ENCODE results near the gene GRB7. TPM values are rescaled to one million over a fixed set of nuclear protein-coding genes. Genes with fewer than 3 reads are reported as not detected.

GRB7 gene
- total RNA-seq, 1 donor from 2014 or later: 25.0 TPM

Small RNA genes lying within 50 kb of the gene (microRNA-seq; reads per million reads assigned to microRNA genes)
- gene MIR4728 (ENCODE audit: borderline microRNAs expressed): 0.66 reads per million

Other genes starting within 250 kb of the GRB7 start
- gene NEUROD2, start 130.0 kb upstream of the GRB7 start, total RNA-seq: not detected
- gene PPP1R1B, start 111.0 kb upstream of the GRB7 start, total RNA-seq: 25.1 TPM
- gene STARD3, start 100.8 kb upstream of the GRB7 start, total RNA-seq: 78.2 TPM
- 5.3 TPM for gene TCAP, start 72.6 kb upstream of the GRB7 start, total RNA-seq
- gene PNMT, start 69.5 kb upstream of the GRB7 start, total RNA-seq: 4.3 TPM
- gene PGAP3, start 49.9 kb upstream of the GRB7 start, total RNA-seq: 24.5 TPM
- 97.5 TPM for gene ERBB2, start 37.9 kb upstream of the GRB7 start, total RNA-seq
- 48.5 TPM for gene MIEN1, start 7.4 kb upstream of the GRB7 start, total RNA-seq
- 8.2 TPM for gene IKZF3, start 126.4 kb downstream of the GRB7 start, total RNA-seq
- not detected for gene ZPBP2, start 130.3 kb downstream of the GRB7 start, total RNA-seq
- gene GSDMB, start 180.7 kb downstream of the GRB7 start, total RNA-seq: 13.5 TPM
- gene ORMDL3, start 189.7 kb downstream of the GRB7 start, total RNA-seq: 70.3 TPM
- not detected for gene LRRC3C, start 189.8 kb downstream of the GRB7 start, total RNA-seq
- gene GSDMA, start 225.1 kb downstream of the GRB7 start, total RNA-seq: 0.29 TPM
- 73.6 TPM for gene PSMD3, start 242.9 kb downstream of the GRB7 start, total RNA-seq